Mesothelial cell of epicardium (in vitro differentiated cells): ENCODE measurements around the gene GBE1. TPM values are rescaled to one million over a fixed set of nuclear protein-coding genes. Genes with fewer than 3 reads are reported as not detected.

Experiments used
- DNase-seq, 2 experiments: peaks; one replicate each; pipeline ENCODE4 v3.0.0; 2021; ENCODE audit warnings: low spot score in 2 of 2; ENCODE audit not compliant: unreplicated experiment in 2 of 2
- H3K27ac Mint-ChIP-seq: 2 replicates; pipeline ENCODE4 v1.8.0; 2021; ENCODE audit warnings: mixed read lengths
- H3K27me3 Mint-ChIP-seq: 2 replicates; pipeline ENCODE4 v1.8.0; 2021; ENCODE audit warnings: low read depth, mixed read lengths
- H3K36me3 Mint-ChIP-seq: 2 replicates; pipeline ENCODE4 v1.8.0; 2021; ENCODE audit warnings: mixed read lengths
- H3K4me1 Mint-ChIP-seq: 2 replicates; pipeline ENCODE4 v1.8.0; 2021; ENCODE audit warnings: mixed read lengths
- H3K4me3 Mint-ChIP-seq: 2 replicates; pipeline ENCODE4 v1.8.0; 2021; ENCODE audit warnings: mild to moderate bottlenecking, moderate library complexity, mixed read lengths
- H3K9me3 Mint-ChIP-seq: 2 replicates; pipeline ENCODE4 v1.8.0; 2021; ENCODE audit warnings: mixed read lengths
- CTCF ChIP-seq: fragments of 200-600 bp; sonication (generic); IDR thresholded peaks from one replicate; pipeline ENCODE4 v1.5.0; 2021; ENCODE audit warnings: antibody characterized with exemption; ENCODE audit not compliant: unreplicated experiment
- total RNA-seq: library from RNA; stranded (reverse); gene quantifications from 3 replicates; pipeline ENCODE4 v1.2.1, GENCODE V29; 2021

GBE1 gene
- total RNA-seq, 1 donor from 2014 or later = 10.8 TPM

- Mint-ChIP-seq H3K36me3 (peaks cover 13% of the 10 kb centered on the region), H3K27me3 (no peaks in the 10 kb centered on the region), H3K27ac (no peak overlapping the region), H3K9me3 (peaks cover 26% of the 10 kb centered on the region), H3K4me1 (peaks cover 8% of the 10 kb centered on the region), H3K4me3 (no peak overlapping the region)
- DNase-seq = no peak
- no peak for TF ChIP-seq CTCF
These were observed 217.1 kb downstream of the GBE1 start for GRCh38 chr3:81544385-81544784.

- no peak for TF ChIP-seq CTCF
- Mint-ChIP-seq H3K9me3 (peaks cover 5% of the 10 kb centered on the region), H3K4me3 (no peak overlapping the region), H3K4me1 (peaks cover 8% of the 10 kb centered on the region), H3K27me3 (no peaks in the 10 kb centered on the region), H3K36me3 (no peaks in the 10 kb centered on the region), H3K27ac (no peak overlapping the region)
- DNase-seq = no peak
These were observed 220.7 kb downstream of the GBE1 start for GRCh38 chr3:81540787-81541186.

DNA sequence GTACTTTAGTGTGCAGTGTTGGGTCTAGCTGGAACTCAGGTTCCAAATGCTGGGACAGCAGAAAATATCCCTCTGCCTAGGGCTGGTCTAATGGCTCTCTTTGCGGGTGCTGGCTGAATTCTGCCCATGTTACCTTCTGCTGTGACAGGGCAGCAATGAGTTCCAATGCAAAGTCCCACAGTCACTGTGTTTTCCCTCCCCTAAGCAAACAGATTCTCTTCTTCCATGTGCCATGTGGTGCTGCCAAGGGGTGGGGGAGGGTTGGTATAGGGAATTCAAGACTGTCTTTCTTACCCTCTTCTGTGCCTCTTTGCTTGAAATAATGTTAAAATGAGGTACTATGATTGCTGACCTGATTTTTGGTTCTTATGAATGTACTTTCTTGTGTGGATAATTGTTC lies 229.6 kb downstream of the GBE1 start:
- Mint-ChIP-seq H3K4me3 (no peak overlapping the region), H3K27ac (no peak overlapping the region), H3K27me3 (no peaks in the 10 kb centered on the region), H3K9me3 (peaks cover 13% of the 10 kb centered on the region), H3K4me1 (no peaks in the 10 kb centered on the region), H3K36me3 (peaks cover 8% of the 10 kb centered on the region)
- no peak for TF ChIP-seq CTCF
- no peak for DNase-seq

- DNase-seq = no peak
- H3K4me1 Mint-ChIP-seq = no peaks in the 10 kb centered on the region
- H3K27ac Mint-ChIP-seq = no peak overlapping the region
- peaks cover 11% of the 10 kb centered on the region for H3K36me3 Mint-ChIP-seq
- peaks cover 16% of the 10 kb centered on the region for H3K9me3 Mint-ChIP-seq
- H3K27me3 Mint-ChIP-seq = no peaks in the 10 kb centered on the region
- H3K4me3 Mint-ChIP-seq = no peak overlapping the region
- TF ChIP-seq CTCF = no peak
These were observed 230.2 kb downstream of the GBE1 start for GRCh38 chr3:81531263-81531662.

DNA sequence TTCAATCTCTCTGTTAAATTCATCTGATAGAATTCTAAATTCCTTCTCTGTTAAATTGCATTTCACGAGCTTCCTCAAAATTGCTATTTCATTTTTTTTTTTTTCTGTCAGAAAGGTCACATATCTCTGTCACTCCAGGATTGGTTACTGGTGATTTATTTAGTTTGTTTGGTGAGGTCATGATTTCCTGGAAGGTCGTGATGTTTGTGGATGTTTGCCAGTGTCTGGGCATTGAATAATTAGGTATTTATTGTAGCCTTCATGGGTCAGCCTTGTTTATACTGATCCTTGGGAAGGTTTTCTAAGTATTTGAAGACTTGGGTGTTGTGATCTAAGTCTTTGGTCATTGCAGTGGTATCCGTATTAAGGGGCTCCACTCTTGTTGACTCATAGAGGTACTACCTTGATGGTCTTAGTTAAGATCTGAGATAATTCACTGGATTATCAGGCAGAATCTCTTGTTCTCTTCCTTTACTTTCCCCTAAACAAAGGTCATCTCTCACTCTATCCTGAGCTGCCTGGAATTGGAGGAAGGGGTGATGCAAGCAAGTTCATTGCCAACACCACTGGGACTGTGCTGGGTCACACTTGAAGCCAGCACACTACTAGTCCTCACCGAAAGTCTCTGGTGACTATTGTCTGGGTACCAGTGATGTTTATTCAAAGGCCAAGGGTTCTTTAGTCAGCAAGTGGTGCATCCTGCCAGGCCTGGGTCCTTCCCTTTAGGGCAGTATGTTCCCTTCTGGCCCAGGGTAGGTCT lies 231.1 kb downstream of the GBE1 start:
- Mint-ChIP-seq H3K9me3 (peaks cover 23% of the 10 kb centered on the region), H3K27me3 (no peaks in the 10 kb centered on the region), H3K27ac (no peak overlapping the region), H3K4me1 (no peaks in the 10 kb centered on the region), H3K36me3 (peaks cover 18% of the 10 kb centered on the region), H3K4me3 (no peak overlapping the region)
- no peak for TF ChIP-seq CTCF
- DNase-seq = no peak
